Sigmoid colon (tissue), 3 donors: Measurements from ENCODE around the gene YPEL1.
"Not testable (repeated sequence)": the region's sequence is repeated elsewhere in the genome, so short reads cannot be mapped to it uniquely, and the experiment has no call there.

ENCODE experiments used
- POLR2A ChIP-seq, 2 donors: fragments of 450-650 bp; IDR thresholded peaks; one replicate each; pipeline ENCODE4 v1.6.1; 2016; ENCODE audit warnings: antibody characterized with exemption in 2 of 2, mild to moderate bottlenecking in 2 of 2, moderate library complexity in 2 of 2
- TF ChIP-seq, protein P1 (sequence below), 4 experiments: fragments of 450-650 bp in 3 of 4; fragments of 200-600 bp in 1 of 4; IDR thresholded peaks; one replicate each; pipeline ENCODE4 v1.5.1; 2016 to 2019; ENCODE audit warnings: antibody characterized with exemption in 4 of 4, mild to moderate bottlenecking in 3 of 4, moderate library complexity in 2 of 4

DNA sequence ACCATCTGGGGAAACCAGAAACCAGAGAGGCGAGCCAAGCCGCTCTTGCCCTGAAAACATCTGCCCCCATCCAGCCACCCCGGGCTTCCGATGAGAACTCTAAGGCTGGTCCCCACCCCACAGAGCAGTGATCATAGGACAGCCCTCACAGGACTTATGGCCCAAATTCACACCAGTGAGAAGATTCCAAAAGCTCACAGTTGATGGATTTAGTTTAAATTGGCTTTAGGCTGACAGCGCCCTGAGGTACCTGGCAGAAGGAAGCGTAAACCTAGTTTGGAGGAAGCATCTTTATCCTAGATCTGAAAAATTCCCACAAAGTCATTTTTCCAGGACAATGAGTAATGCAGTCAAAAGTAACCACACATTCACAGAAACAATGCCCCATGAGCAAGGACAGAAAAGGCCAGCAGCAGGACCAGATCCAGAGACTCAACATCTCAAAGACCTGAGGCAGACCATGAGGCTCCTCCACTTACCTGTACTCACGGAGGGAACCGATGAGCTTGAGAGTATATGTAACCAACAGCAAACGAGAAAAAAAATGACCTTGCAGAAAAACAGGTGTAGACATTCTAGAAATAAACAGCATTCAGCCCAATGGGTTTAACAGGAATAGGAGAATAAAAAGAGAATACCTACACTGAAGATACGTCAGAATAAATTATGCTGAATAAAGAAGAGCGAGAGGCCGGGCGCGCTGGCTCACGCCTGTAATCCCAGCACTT, 19.0 kb downstream of the YPEL1 start:
- TF ChIP-seq, protein P1, sequence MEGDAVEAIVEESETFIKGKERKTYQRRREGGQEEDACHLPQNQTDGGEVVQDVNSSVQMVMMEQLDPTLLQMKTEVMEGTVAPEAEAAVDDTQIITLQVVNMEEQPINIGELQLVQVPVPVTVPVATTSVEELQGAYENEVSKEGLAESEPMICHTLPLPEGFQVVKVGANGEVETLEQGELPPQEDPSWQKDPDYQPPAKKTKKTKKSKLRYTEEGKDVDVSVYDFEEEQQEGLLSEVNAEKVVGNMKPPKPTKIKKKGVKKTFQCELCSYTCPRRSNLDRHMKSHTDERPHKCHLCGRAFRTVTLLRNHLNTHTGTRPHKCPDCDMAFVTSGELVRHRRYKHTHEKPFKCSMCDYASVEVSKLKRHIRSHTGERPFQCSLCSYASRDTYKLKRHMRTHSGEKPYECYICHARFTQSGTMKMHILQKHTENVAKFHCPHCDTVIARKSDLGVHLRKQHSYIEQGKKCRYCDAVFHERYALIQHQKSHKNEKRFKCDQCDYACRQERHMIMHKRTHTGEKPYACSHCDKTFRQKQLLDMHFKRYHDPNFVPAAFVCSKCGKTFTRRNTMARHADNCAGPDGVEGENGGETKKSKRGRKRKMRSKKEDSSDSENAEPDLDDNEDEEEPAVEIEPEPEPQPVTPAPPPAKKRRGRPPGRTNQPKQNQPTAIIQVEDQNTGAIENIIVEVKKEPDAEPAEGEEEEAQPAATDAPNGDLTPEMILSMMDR (IDR thresholded peaks at IDR 0.05), result not testable (repeated sequence)
- TF ChIP-seq POLR2A (IDR thresholded peaks at IDR 0.05), result not testable (repeated sequence)
